Natural killer cell (primary cell): ENCODE results near the gene SUSD1. TPM values are rescaled to one million over a fixed set of nuclear protein-coding genes. Genes with fewer than 3 reads are reported as not detected.
A peak's percentile ranks its signal among the peaks of the same experiment; 100 is the strongest.

ENCODE experiments used
- ATAC-seq, 3 donors: fragments of 150-1000 bp in 2 of 3; fragments of 200-7000 bp in 1 of 3; cut with Tn5 transposase; 1 replicate in 1 of 3; 2 replicates in 2 of 3; pipeline ENCODE4 v1.10.0; 2021; ENCODE audit warnings: mild to moderate bottlenecking in 2 of 3, moderate library complexity in 2 of 3
- DNase-seq, 2 donors: peaks; one replicate each; pipeline versions ENCODE4 v3.0.0 to v3.0.0-alpha.2; 2013 to 2021; ENCODE audit warnings: mixed read lengths in 1 of 2
- H3K27ac ChIP-seq: one replicate; pipeline ENCODE4 v1.5.1; 2013; ENCODE audit warnings: mild to moderate bottlenecking, low read length
- H3K27me3 ChIP-seq: one replicate; pipeline ENCODE4 v1.6.1; 2013; ENCODE audit warnings: low read length; ENCODE audit not compliant: control insufficient read depth, insufficient read depth
- H3K36me3 ChIP-seq: one replicate; pipeline ENCODE4 v1.6.1; 2013; ENCODE audit warnings: low read length; ENCODE audit not compliant: control insufficient read depth, insufficient read depth
- H3K4me1 ChIP-seq: one replicate; pipeline ENCODE4 v1.6.1; 2013; ENCODE audit warnings: low read length; ENCODE audit not compliant: control insufficient read depth, insufficient read depth
- H3K4me3 ChIP-seq: one replicate; pipeline ENCODE4 v1.5.1; 2013; ENCODE audit warnings: low read length
- H3K9me3 ChIP-seq: one replicate; pipeline ENCODE4 v1.6.1; 2013; ENCODE audit warnings: low read length; ENCODE audit not compliant: control insufficient read depth, insufficient read depth
- H3K27ac Mint-ChIP-seq, 2 donors: one replicate each; pipeline ENCODE4 v1.8.0; 2022; ENCODE audit warnings: mild to moderate bottlenecking in 2 of 2, mixed read lengths in 2 of 2, moderate library complexity in 1 of 2
- H3K27me3 Mint-ChIP-seq, 2 donors: one replicate each; pipeline ENCODE4 v1.8.0; 2022; ENCODE audit warnings: low read depth in 2 of 2, mixed read lengths in 2 of 2
- H3K36me3 Mint-ChIP-seq: one replicate; pipeline ENCODE4 v1.8.0; 2022; ENCODE audit warnings: mixed read lengths
- H3K4me1 Mint-ChIP-seq, 2 donors: one replicate each; pipeline ENCODE4 v1.8.0; 2022; ENCODE audit warnings: mixed read lengths in 2 of 2
- H3K4me3 Mint-ChIP-seq: one replicate; pipeline ENCODE4 v1.8.0; 2022; ENCODE audit warnings: mild to moderate bottlenecking, moderate library complexity, mixed read lengths
- H3K9me3 Mint-ChIP-seq, 2 donors: one replicate each; pipeline ENCODE4 v1.8.0; 2022; ENCODE audit warnings: mixed read lengths in 2 of 2
- WGBS: methylation state at CpG from one replicate; pipeline ENCODE4 v1.1.7; 2013; ENCODE audit warnings: missing lambda C conversion rate; ENCODE audit not compliant: insufficient coverage; 5-methylcytosine and 5-hydroxymethylcytosine counted together
- intact Hi-C: fragments of 100-400 bp; cut with micrococcal nuclease; formaldehyde crosslinking; loops from one replicate; pipeline ENCODE4 v1.14.2; 2022
- total RNA-seq, 4 donors: library from RNA; stranded (reverse); fragments of 120-200 nt in 1 of 4; gene quantifications; one replicate each; pipeline versions ENCODE4 v1.2.3 to v1.2.4, GENCODE V29; 2013 to 2022
- TF ChIP-seq, protein P1 (sequence below): fragments of 200-600 bp; IDR thresholded peaks from one replicate; pipeline ENCODE4 v1.8.0; 2022; ENCODE audit warnings: antibody characterized with exemption

The SUSD1 gene
- total RNA-seq, 3 donors from 2014 or later (not counting 1 experiment from before 2014, with no cell fraction given): 74.1 to 97.4 (median 86.9) TPM

- Histone ChIP-seq H3K36me3 (no peaks in the 10 kb centered on the region), H3K4me3 (no peak overlapping the region), H3K27me3 (no peaks in the 10 kb centered on the region), H3K27ac (no peak overlapping the region), H3K9me3 (no peaks in the 10 kb centered on the region), H3K4me1 (peaks cover 53% of the 10 kb centered on the region)
- H3K4me3 Mint-ChIP-seq: no peak overlapping the region
- intact Hi-C loops: no loop called here
- DNase-seq (no peak), ATAC-seq (no peak)
- TF ChIP-seq, protein P1, sequence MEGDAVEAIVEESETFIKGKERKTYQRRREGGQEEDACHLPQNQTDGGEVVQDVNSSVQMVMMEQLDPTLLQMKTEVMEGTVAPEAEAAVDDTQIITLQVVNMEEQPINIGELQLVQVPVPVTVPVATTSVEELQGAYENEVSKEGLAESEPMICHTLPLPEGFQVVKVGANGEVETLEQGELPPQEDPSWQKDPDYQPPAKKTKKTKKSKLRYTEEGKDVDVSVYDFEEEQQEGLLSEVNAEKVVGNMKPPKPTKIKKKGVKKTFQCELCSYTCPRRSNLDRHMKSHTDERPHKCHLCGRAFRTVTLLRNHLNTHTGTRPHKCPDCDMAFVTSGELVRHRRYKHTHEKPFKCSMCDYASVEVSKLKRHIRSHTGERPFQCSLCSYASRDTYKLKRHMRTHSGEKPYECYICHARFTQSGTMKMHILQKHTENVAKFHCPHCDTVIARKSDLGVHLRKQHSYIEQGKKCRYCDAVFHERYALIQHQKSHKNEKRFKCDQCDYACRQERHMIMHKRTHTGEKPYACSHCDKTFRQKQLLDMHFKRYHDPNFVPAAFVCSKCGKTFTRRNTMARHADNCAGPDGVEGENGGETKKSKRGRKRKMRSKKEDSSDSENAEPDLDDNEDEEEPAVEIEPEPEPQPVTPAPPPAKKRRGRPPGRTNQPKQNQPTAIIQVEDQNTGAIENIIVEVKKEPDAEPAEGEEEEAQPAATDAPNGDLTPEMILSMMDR: no peak
- H3K4me1 Mint-ChIP-seq: peaks cover 47 to 51% of the 10 kb centered on the region in 2 donors
- 63% methylated on average over 8 of the region's 9 CpGs for WGBS
- H3K27me3 Mint-ChIP-seq: no peaks in the 10 kb centered on the region
- no peaks in the 10 kb centered on the region for H3K9me3 Mint-ChIP-seq
- H3K27ac Mint-ChIP-seq: no peak overlapping the region
- H3K36me3 Mint-ChIP-seq: peaks cover 10% of the 10 kb centered on the region
These were observed 141.6 kb downstream of the SUSD1 start for GRCh38 chr9:112033237-112034215.

DNA sequence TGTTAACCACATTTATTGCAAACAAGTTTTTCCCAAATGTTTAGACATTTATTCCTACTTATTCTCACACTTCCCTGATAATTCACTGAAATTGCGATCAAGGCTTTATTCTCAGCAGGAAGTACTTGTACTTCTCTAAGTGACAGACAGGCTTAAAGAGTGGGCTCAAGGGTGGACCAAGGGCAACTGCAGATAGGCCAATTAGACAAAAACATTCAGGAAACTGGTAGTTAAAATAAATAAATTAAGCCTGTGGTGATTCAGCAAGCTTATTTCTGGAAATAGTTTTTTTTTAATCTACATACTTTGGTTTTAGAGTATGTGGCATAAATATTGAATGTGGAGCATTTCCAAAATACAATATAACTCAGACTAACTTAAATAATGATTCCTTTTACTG lies 142.4 kb downstream of the SUSD1 start:
- intact Hi-C loops: no loop called here

DNA sequence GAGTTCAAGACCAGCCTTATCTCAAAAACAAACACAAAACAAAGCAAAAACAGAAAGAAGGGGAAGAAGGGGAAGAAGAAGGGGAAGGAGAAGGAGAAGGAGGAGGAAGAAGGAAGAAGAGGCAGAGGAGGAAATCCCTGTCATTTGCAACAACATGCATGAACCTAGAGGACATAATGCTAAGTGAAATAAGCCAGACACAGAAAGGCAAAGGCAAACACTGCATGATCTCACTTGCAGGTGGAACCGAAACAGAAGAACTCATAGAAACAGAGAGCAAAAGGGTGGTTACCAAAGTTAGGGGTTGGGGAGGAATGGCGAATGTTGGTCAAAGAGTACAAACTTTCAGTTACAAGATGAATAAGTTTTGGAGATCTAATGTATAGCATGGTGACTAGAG lies 143.1 kb downstream of the SUSD1 start:
- peaks cover 40% of the 10 kb centered on the region for H3K4me1 ChIP-seq

More for the DNA sequence above, 142.4 kb downstream of the SUSD1 start:
- peaks cover 45% of the 10 kb centered on the region for H3K4me1 ChIP-seq
- peak overlapping the region; percentile 14 for H3K27ac ChIP-seq
- H3K36me3 ChIP-seq: no peaks in the 10 kb centered on the region
- no peaks in the 10 kb centered on the region for H3K9me3 ChIP-seq
- Mint-ChIP-seq H3K36me3 (peaks cover 10% of the 10 kb centered on the region), H3K4me3 (no peak overlapping the region), H3K27ac (no peak overlapping the region), H3K9me3 (no peaks in the 10 kb centered on the region), H3K27me3 (no peaks in the 10 kb centered on the region), H3K4me1 (peaks cover 40 to 48% of the 10 kb centered on the region in 2 donors)
- ATAC-seq (no peak), DNase-seq (no peak)
- WGBS: 92% methylated on average over 1 of the region's 1 CpG
- no peaks in the 10 kb centered on the region for H3K27me3 ChIP-seq
- TF ChIP-seq, protein P1: no peak
- H3K4me3 ChIP-seq: no peak overlapping the region

More for the DNA sequence above, 143.1 kb downstream of the SUSD1 start:
- peaks cover 32 to 41% of the 10 kb centered on the region in 2 donors for H3K4me1 Mint-ChIP-seq
- H3K27me3 ChIP-seq: no peaks in the 10 kb centered on the region
- H3K36me3 ChIP-seq: no peaks in the 10 kb centered on the region
- 72% methylated on average over 2 of the region's 2 CpGs for WGBS
- TF ChIP-seq, protein P1: no peak
- no peaks in the 10 kb centered on the region for H3K27me3 Mint-ChIP-seq
- H3K9me3 Mint-ChIP-seq: no peaks in the 10 kb centered on the region
- no peak for DNase-seq
- H3K4me3 Mint-ChIP-seq: no peak overlapping the region
- H3K27ac Mint-ChIP-seq: no peak overlapping the region
- intact Hi-C loops: no loop called here
- no peak overlapping the region for H3K4me3 ChIP-seq
- H3K36me3 Mint-ChIP-seq: peaks cover 10% of the 10 kb centered on the region
- no peaks in the 10 kb centered on the region for H3K9me3 ChIP-seq
- ATAC-seq: no peak
- peak overlapping the region; percentile 34 for H3K27ac ChIP-seq
